Nephron (organoid): Measurements from ENCODE around the gene TCF7.

Experiments
- H3K27ac Mint-ChIP-seq, 3 experiments: 2 replicates each; pipeline ENCODE4 v1.8.0; 2020; ENCODE audit warnings: mixed read lengths in 3 of 3, mild to moderate bottlenecking in 2 of 3, moderate library complexity in 1 of 3
- H3K27me3 Mint-ChIP-seq: 2 replicates; pipeline ENCODE4 v1.8.0; 2021; ENCODE audit warnings: low read depth, mild to moderate bottlenecking, moderate library complexity, mixed read lengths
- H3K36me3 Mint-ChIP-seq: 2 replicates; pipeline ENCODE4 v1.8.0; 2020; ENCODE audit warnings: low read depth, mixed read lengths
- H3K4me1 Mint-ChIP-seq: 2 replicates; pipeline ENCODE4 v1.8.0; 2020; ENCODE audit warnings: mixed read lengths
- H3K4me3 Mint-ChIP-seq, 3 experiments: 2 replicates each; pipeline ENCODE4 v1.8.0; 2020; ENCODE audit warnings: mild to moderate bottlenecking in 3 of 3, mixed read lengths in 3 of 3, moderate library complexity in 2 of 3
- H3K9me3 Mint-ChIP-seq: 2 replicates; pipeline ENCODE4 v1.8.0; 2020; ENCODE audit warnings: mixed read lengths
- CTCF ChIP-seq, 3 experiments: fragments of 200-600 bp; sonication (generic); IDR thresholded peaks; one replicate each; pipeline ENCODE4 v1.5.0; 2021; ENCODE audit warnings: antibody characterized with exemption in 3 of 3; ENCODE audit not compliant: unreplicated experiment in 3 of 3

Gene TCF7

GRCh38 chr5:134123360-134123759 is 8.9 kb downstream of the TCF7 start:
- TF ChIP-seq CTCF (IDR thresholded peaks at IDR 0.05; ENCODE audit: unreplicated experiment in 3 of 3), result no peak
- Mint-ChIP-seq H3K4me3 (no peak overlapping the region), H3K36me3 (peaks cover 11% of the 10 kb centered on the region), H3K27ac (no peak overlapping the region), H3K9me3 (no peaks in the 10 kb centered on the region), H3K4me1 (no peaks in the 10 kb centered on the region), H3K27me3 (peaks cover 6% of the 10 kb centered on the region)

DNA sequence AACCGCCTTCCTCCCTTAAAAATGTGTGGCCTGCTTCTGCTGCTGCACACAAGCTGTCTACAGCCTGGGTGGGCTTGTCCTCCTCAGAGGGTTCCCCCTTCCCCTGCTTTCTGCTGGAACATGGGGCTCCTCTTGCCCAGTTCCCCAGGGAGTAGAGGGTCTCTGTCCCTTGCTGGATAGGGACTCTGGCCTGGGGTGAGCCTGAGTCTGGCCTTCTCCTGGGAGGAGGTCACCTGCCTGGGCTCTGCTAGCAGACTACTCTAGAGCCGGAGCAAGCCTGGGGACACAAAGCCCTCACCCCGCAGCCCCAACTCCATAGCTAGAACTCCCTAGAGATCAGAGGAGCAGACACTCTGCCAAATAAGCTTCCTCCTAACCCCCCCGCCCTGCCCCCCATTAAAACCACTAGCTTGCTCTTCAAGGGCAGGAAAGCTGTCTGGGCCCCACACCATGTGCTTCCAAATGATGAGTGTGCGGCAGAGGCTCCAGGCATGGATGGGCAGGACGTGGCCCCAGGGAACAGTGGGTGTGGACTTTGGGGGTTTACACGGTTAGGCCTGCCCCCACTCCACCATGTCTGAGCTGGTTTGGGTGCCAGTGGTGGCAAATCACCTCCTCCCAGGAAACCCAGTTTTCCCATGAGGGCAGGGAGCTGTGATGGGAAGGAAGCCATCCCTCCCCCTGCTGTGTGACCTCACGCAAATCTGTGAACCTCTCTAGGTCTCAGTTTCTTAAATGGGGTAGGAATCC is 10.0 kb downstream of the TCF7 start:
- H3K36me3 Mint-ChIP-seq, result peaks cover 6% of the 10 kb centered on the region
- H3K9me3 Mint-ChIP-seq, result no peaks in the 10 kb centered on the region
- H3K4me3 Mint-ChIP-seq, result no peak overlapping the region
- no peak overlapping the region for H3K27ac Mint-ChIP-seq
- H3K4me1 Mint-ChIP-seq, result no peaks in the 10 kb centered on the region
- no peaks in the 10 kb centered on the region for H3K27me3 Mint-ChIP-seq
- TF ChIP-seq CTCF (IDR thresholded peaks at IDR 0.05; ENCODE audit: unreplicated experiment in 3 of 3), result no peak

GRCh38 chr5:134125039-134126015 is 10.8 kb downstream of the TCF7 start:
- H3K9me3 Mint-ChIP-seq, result no peaks in the 10 kb centered on the region
- TF ChIP-seq CTCF (IDR thresholded peaks at IDR 0.05; ENCODE audit: unreplicated experiment in 3 of 3), result no peak
- H3K27ac Mint-ChIP-seq, result peak overlapping the region in 1 of 3 experiments; percentile 31
- peaks cover 3% of the 10 kb centered on the region for H3K36me3 Mint-ChIP-seq
- H3K27me3 Mint-ChIP-seq, result no peaks in the 10 kb centered on the region
- no peaks in the 10 kb centered on the region for H3K4me1 Mint-ChIP-seq
- H3K4me3 Mint-ChIP-seq, result no peak overlapping the region

- Mint-ChIP-seq H3K27ac (no peak overlapping the region), H3K4me3 (no peak overlapping the region), H3K9me3 (no peaks in the 10 kb centered on the region), H3K4me1 (no peaks in the 10 kb centered on the region), H3K27me3 (no peaks in the 10 kb centered on the region), H3K36me3 (peaks cover 5% of the 10 kb centered on the region)
- no peak for TF ChIP-seq CTCF (IDR thresholded peaks at IDR 0.05; ENCODE audit: unreplicated experiment in 3 of 3)
Measured at GRCh38 chr5:134127376-134127861, 12.9 kb downstream of the TCF7 start.

DNA sequence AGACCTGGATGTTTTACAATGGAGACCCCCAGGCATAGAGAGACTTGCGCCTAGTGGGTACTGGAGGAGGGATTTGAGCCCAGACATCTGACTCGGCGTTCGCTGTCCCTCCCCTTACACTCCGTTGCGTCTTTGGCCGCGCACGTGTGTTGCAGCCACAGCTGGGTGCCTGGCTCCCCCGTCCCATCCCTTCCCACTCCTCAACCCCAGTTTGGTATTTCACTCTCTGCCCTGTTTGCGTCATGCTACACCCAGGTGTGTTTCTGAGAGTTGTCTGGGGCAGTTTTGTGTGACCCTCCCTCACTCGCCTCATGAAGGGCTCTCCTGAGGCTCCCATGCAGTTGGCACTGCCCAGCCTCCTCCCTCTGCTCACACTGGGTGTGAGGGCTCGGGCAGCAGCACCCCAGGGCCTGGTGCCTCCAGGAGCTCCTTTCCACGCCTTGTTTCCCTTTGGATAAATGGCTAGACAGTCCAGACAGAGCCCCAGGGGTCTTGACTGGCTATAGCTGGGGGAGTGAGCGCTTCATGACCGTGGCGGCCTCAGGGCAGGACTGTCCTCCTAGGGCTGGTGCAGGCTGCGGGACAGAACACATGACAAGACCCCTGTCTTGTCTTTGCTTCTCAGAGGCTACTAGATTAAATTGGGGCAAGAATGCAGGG is 13.6 kb downstream of the TCF7 start:
- Mint-ChIP-seq H3K36me3 (peaks cover 5% of the 10 kb centered on the region), H3K27ac (no peak overlapping the region), H3K27me3 (no peaks in the 10 kb centered on the region), H3K4me3 (no peak overlapping the region), H3K4me1 (no peaks in the 10 kb centered on the region), H3K9me3 (no peaks in the 10 kb centered on the region)
- no peak for TF ChIP-seq CTCF (IDR thresholded peaks at IDR 0.05; ENCODE audit: unreplicated experiment in 3 of 3)
